GM18505 (cell line): ENCODE data around the gene PSMB3.

Source experiments
- ATAC-seq: cut with Tn5 transposase; IDR thresholded peaks from one replicate; pipeline ENCODE4 v1.9.1; 2021; ENCODE audit not compliant: unreplicated experiment
- POLR2A ChIP-seq: IDR thresholded peaks from 4 replicates; pipeline ENCODE4 v1.6.1; 2011; ENCODE audit warnings: borderline replicate concordance; ENCODE audit not compliant: insufficient read depth, insufficient read length; ENCODE audit errors: extremely low read depth

Gene PSMB3

GRCh38 chr17:38752308-38753070, at the start of gene PSMB3:
TSS of gene PSMB3 (plus strand) at chr17:38752741. CDS start at chr17:38752827, 86 bp downstream.
- ATAC-seq, result peak; percentile 77

GRCh38 chr17:38702916-38703741, 49.4 kb upstream of the PSMB3 start:
- TF ChIP-seq POLR2A, result peak; percentile 40
- no peak for ATAC-seq

More at GRCh38 chr17:38752308-38753070, at the start of gene PSMB3:
- TF ChIP-seq POLR2A, result peak; percentile 73

DNA sequence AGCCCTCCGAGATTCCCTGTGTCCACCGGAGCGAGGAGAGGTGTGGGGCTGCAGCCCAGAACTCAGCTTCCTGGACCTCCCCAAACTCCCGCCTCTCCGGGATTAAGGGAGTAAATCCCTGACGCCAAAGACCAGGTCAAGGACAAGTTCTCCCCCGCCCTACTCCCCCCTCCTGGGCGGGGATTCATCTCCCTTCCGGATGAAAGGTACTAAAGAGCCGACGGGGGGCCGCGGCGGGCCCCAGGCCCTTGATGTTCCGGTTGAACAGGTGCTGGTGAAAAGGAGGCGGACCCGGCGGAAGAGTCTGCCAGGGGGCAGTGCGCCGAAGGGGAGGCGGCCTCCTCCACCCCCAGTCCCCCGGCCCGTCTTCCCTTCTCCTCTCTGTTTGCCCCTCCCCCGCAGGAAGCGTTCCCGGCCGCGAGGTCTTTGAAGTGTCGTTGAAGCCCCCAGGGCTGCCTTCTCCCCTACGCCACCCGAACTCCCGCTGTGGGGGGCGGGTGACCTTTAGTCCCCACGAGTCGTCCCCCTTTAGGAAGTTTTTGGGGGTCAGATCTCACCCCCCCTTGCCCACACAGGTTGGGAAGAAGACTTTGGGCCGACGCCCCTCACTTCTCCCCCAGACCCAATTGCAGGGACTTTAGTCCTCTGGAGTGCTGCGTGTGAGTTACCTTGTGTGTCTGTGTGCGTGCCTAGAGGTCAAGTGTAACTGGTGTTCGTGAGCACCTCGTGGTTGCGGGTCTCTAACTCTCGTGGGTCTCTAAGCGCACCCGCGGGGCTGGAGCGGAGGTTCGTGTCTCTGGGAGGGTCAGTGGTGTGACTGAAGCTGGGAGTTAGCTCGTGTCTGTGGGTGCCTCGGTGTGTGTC, 48.6 kb upstream of the PSMB3 start:
- peak; percentile 59 for TF ChIP-seq POLR2A
- no peak for ATAC-seq

GRCh38 chr17:38704606-38705522, 47.7 kb upstream of the PSMB3 start, which contains the start of gene MLLT6:
TSS of gene MLLT6 (plus strand) at chr17:38705273. CDS start at chr17:38705633, 360 bp downstream.
- peak; percentile 47 for TF ChIP-seq POLR2A
- ATAC-seq, result no peak

- no peak for TF ChIP-seq POLR2A
- ATAC-seq, result no peak
These were observed 47.1 kb upstream of the PSMB3 start for GRCh38 chr17:38705523-38705802.

DNA sequence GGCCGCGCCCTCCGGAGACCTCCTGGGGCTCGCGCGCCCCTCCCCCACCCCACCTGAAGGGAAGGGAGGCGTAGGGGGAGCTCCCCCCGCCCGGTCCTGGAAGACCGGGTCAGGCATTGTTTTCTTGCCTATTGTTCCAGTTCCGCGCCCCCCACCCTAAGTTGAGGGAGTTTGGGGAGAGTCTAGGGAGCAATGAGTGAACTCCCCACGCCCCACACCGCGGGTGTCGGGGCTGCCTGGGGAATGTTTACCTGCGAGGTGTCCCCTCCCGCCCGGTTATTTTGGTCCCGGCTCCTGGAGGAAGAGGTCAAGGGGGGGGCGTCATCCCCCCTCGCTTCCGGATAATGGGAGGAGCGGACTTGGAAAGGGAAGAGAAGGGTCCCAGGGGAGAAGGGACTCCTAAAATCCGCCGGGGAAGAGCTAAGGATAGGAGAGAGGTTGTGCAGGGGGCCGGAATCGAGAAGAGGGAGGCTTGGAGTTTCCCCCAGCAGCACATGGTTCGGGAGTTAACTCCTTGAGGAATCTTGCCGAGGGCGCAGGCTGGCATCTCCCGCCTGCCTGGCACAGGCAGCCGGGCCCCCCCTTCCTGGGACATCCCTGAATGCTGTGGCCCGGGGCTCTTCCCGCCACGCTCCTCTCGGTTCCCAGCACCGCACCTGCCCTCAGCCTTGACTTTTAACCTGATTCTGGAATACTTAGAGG, 46.6 kb upstream of the PSMB3 start:
- TF ChIP-seq POLR2A, result no peak
- ATAC-seq, result no peak

DNA sequence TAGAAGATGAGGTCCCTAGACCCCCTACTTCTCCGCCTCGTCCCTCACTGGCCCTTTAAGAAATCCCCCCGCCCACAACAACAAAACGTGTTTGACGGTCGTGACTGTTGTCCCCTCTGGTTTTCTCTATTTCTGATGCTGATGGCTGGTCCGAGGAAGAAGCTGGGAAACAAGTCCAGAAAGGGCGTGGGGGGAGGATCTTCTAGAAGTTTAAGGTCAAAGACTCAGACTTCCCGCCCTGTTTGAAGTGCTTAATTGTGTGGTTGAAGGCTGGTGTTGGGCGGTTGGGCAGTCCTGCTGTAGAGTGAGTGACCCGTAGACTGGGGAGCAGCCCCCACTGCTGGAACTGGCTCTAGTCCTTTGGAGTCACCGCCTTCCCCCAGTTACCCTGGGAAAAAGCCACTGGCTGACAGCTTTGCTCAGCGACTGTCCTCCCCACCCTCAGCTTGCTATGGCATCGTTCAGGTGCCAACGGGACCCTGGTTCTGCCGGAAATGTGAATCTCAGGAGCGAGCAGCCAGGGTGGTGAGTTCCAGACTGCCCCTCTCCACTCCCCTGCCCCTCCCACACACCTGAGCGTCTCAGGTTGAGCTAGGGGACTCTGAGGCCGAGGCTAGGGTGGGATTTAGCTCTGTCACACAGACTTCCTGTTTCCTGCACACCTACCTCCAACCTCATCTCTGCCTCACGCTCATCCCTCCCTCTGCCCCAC, 45.9 kb upstream of the PSMB3 start:
- no peak for TF ChIP-seq POLR2A
- ATAC-seq, result no peak

- no peak for ATAC-seq
- TF ChIP-seq POLR2A, result no peak
These were observed 44.7 kb upstream of the PSMB3 start for GRCh38 chr17:38707678-38708351.

GRCh38 chr17:38709104-38709820, 43.3 kb upstream of the PSMB3 start:
- TF ChIP-seq POLR2A, result no peak
- no peak for ATAC-seq

- no peak for ATAC-seq
- TF ChIP-seq POLR2A, result no peak
These were observed 42.5 kb upstream of the PSMB3 start for GRCh38 chr17:38709864-38710603.

DNA sequence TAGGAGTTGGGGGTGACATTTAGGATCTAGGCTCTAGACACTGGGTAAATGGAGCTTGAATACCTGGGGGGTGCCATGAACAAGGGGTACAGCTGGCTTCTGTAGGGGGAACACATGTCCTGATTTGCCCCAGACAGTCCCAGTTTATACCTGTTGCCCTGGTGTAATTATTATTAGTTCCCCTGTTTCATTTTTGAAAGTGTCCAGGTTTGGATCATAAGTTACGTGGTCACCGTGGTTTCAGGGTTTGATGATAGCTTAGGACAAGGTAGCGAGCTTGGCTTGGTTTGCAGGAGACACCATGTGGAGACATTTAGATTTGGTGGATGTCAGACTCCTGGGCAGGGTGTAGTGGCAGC, 42.0 kb upstream of the PSMB3 start:
- TF ChIP-seq POLR2A, result no peak
- ATAC-seq, result no peak
